Esophagus squamous epithelium (tissue), 5 donors: ENCODE data around the gene PTN. TPM values are rescaled to one million over a fixed set of nuclear protein-coding genes. Genes with fewer than 3 reads are reported as not detected.

Source experiments
- DNase-seq: peaks from one replicate; lab custom pipeline; 2025; lab: John Stamatoyannopoulos, UW
- H3K27ac ChIP-seq, 4 donors: fragments of 200-600 bp; sonication (generic); one replicate each; pipeline ENCODE4 v1.5.1; 2016 to 2019; ENCODE audit warnings: mild to moderate bottlenecking in 1 of 4
- H3K27me3 ChIP-seq, 4 donors: fragments of 200-600 bp; sonication (generic); 1 replicate in 3 of 4; 2 replicates in 1 of 4; pipeline versions ENCODE4 v1.5.1 to v1.6.0; 2017 to 2021; ENCODE audit warnings: antibody characterized with exemption in 1 of 4
- H3K36me3 ChIP-seq, 3 donors: fragments of 200-600 bp; sonication (generic); one replicate each; pipeline ENCODE4 v1.5.1; 2016 to 2019
- H3K4me1 ChIP-seq, 3 donors: fragments of 200-600 bp; sonication (generic); one replicate each; pipeline ENCODE4 v1.5.1; 2017 to 2019
- H3K4me3 ChIP-seq, 4 donors: fragments of 200-600 bp; sonication (generic); 1 replicate in 3 of 4; 2 replicates in 1 of 4; pipeline ENCODE4 v1.5.1; 2016 to 2019; ENCODE audit warnings: mild to moderate bottlenecking in 2 of 4, moderate library complexity in 1 of 4
- H3K9me3 ChIP-seq, 3 donors: fragments of 200-600 bp; sonication (generic); one replicate each; pipeline ENCODE4 v1.5.1; 2016 to 2019
- CTCF ChIP-seq, 6 experiments: fragments of 450-650 bp in 4 of 6; fragments of 200-600 bp in 2 of 6; sonication (generic) in 2 of 6; IDR thresholded peaks; one replicate each; pipeline ENCODE4 v1.5.1; 2016 to 2019; ENCODE audit warnings: antibody characterized with exemption in 6 of 6, mild to moderate bottlenecking in 4 of 6, moderate library complexity in 4 of 6
- POLR2A ChIP-seq, 4 donors: fragments of 450-650 bp; IDR thresholded peaks; one replicate each; pipeline ENCODE4 v1.6.1; 2017; ENCODE audit warnings: antibody characterized with exemption in 4 of 4, mild to moderate bottlenecking in 4 of 4, moderate library complexity in 3 of 4
- WGBS, 2 donors: methylation state at CpG; one replicate each; pipeline ENCODE4 v1.1.5; 2018; 5-methylcytosine and 5-hydroxymethylcytosine counted together
- intact Hi-C: fragments of 100-400 bp; cut with DNase I; formaldehyde crosslinking; loops from one replicate; pipeline ENCODE4 v1.15.0; 2022
- total RNA-seq, 4 donors: library from RNA; depleted of rRNA; stranded (reverse); fragments of >200 nt; gene quantifications; one replicate each; pipeline ENCODE4 v1.1.0, GENCODE V29; 2016
- donor health status: DM: yes; HTN: yes; CAD: no.

Gene PTN
- total RNA-seq, 4 donors from 2014 or later, result 22.4 to 95.9 (median 82.9) TPM

GRCh38 chr7:137289101-137289500 lies 54.4 kb downstream of the PTN start:
- Histone ChIP-seq H3K27me3 (no peaks in the 10 kb centered on the region), H3K4me1 (no peaks in the 10 kb centered on the region), H3K9me3 (no peaks in the 10 kb centered on the region), H3K36me3 (no peaks in the 10 kb centered on the region), H3K27ac (no peak overlapping the region), H3K4me3 (no peak overlapping the region)
- intact Hi-C loops, result no loop called here
- TF ChIP-seq CTCF (IDR thresholded peaks at IDR 0.05), result no peak
- TF ChIP-seq POLR2A (IDR thresholded peaks at IDR 0.05), result no peak
- no peak for DNase-seq
- 69 to 73% methylated on average over 4 of the region's 4 CpGs for WGBS, 2 donors

- H3K4me1 ChIP-seq, result no peaks in the 10 kb centered on the region
- no peak for DNase-seq
- H3K9me3 ChIP-seq, result no peaks in the 10 kb centered on the region
- peak in 3 of 6 experiments; percentile 6 to 41 (median 17) for TF ChIP-seq CTCF (IDR thresholded peaks at IDR 0.05)
- no peak for TF ChIP-seq POLR2A (IDR thresholded peaks at IDR 0.05)
- intact Hi-C loops, result no loop called here
- no peaks in the 10 kb centered on the region for H3K27me3 ChIP-seq
- H3K36me3 ChIP-seq, result no peaks in the 10 kb centered on the region
- WGBS, 2 donors, result 76 to 82% methylated on average over 3 of the region's 3 CpGs
- no peak overlapping the region for H3K27ac ChIP-seq
- no peak overlapping the region for H3K4me3 ChIP-seq
Measured at GRCh38 chr7:137287651-137288258, 55.8 kb downstream of the PTN start.

GRCh38 chr7:137283153-137283552 lies 60.4 kb downstream of the PTN start:
- no peaks in the 10 kb centered on the region for H3K4me1 ChIP-seq
- WGBS, 2 donors, result 80 to 85% methylated on average over 6 of the region's 6 CpGs
- intact Hi-C loops, result no loop called here

GRCh38 chr7:137282043-137282442 lies 61.5 kb downstream of the PTN start:
- H3K36me3 ChIP-seq, result no peaks in the 10 kb centered on the region
- no peaks in the 10 kb centered on the region for H3K27me3 ChIP-seq
- no peak for DNase-seq
- no peaks in the 10 kb centered on the region for H3K9me3 ChIP-seq
- no peaks in the 10 kb centered on the region for H3K4me1 ChIP-seq
- intact Hi-C loops, result no loop called here
- no peak for TF ChIP-seq CTCF (IDR thresholded peaks at IDR 0.05)
- no peak for TF ChIP-seq POLR2A (IDR thresholded peaks at IDR 0.05)
- H3K4me3 ChIP-seq, result no peak overlapping the region
- no peak overlapping the region for H3K27ac ChIP-seq

More at GRCh38 chr7:137283153-137283552, 60.4 kb downstream of the PTN start:
- Histone ChIP-seq H3K9me3 (no peaks in the 10 kb centered on the region), H3K27me3 (no peaks in the 10 kb centered on the region), H3K4me3 (no peak overlapping the region), H3K27ac (no peak overlapping the region), H3K36me3 (no peaks in the 10 kb centered on the region)
- TF ChIP-seq POLR2A (IDR thresholded peaks at IDR 0.05), result no peak
- no peak for TF ChIP-seq CTCF (IDR thresholded peaks at IDR 0.05)
- DNase-seq, result no peak

- Histone ChIP-seq H3K9me3 (no peaks in the 10 kb centered on the region), H3K36me3 (no peaks in the 10 kb centered on the region), H3K4me3 (no peak overlapping the region), H3K27ac (no peak overlapping the region), H3K4me1 (no peaks in the 10 kb centered on the region), H3K27me3 (no peaks in the 10 kb centered on the region)
- DNase-seq, result no peak
- TF ChIP-seq CTCF (IDR thresholded peaks at IDR 0.05) (no peak), POLR2A (IDR thresholded peaks at IDR 0.05) (no peak)
- intact Hi-C loops, result no loop called here
- WGBS, 2 donors, result 77 to 87% methylated on average over 5 of the region's 5 CpGs
Measured at GRCh38 chr7:137276189-137276588, 67.3 kb downstream of the PTN start.
